ENCODE measurements around the gene DNAAF1.
A peak's percentile ranks its signal among the peaks of the same experiment; 100 is the strongest.

DNAAF1 gene

GRCh38 chr16:84161037-84161436 lies 15.9 kb downstream of the DNAAF1 start:
- DNase-seq (ENCODE audit: low spot score), result no peak

GRCh38 chr16:84161801-84162200 lies 16.7 kb downstream of the DNAAF1 start:
- no peak for DNase-seq (ENCODE audit: low spot score)

DNA sequence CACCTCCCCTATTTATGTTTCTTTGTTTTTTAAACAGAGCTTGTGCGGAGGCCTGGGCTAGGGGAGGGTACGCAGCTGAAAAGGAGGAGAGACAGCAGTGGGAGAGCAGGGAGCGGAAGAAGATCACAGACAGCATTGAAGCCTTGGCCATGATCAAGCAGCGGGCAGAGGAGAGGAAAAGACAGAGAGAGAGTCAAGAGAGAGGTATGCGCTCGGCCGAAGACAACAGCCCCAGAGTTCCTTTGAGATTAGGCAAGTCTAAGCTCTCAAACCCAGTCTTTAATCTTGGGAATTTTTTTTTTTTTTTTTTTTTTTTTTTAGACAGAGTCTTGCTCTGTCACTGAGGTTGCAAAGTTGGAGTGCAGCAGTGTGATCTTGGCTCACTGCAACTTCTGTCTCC lies 20.6 kb downstream of the DNAAF1 start:
- DNase-seq (ENCODE audit: low spot score), result no peak

- no peak for DNase-seq (ENCODE audit: low spot score)
These were observed 21.9 kb downstream of the DNAAF1 start for GRCh38 chr16:84166796-84167695.

GRCh38 chr16:84169765-84170310 lies 24.7 kb downstream of the DNAAF1 start:
- DNase-seq (ENCODE audit: low spot score), result no peak

- DNase-seq (ENCODE audit: low spot score), result no peak
These were observed 29.3 kb downstream of the DNAAF1 start for GRCh38 chr16:84174396-84174795.

DNA sequence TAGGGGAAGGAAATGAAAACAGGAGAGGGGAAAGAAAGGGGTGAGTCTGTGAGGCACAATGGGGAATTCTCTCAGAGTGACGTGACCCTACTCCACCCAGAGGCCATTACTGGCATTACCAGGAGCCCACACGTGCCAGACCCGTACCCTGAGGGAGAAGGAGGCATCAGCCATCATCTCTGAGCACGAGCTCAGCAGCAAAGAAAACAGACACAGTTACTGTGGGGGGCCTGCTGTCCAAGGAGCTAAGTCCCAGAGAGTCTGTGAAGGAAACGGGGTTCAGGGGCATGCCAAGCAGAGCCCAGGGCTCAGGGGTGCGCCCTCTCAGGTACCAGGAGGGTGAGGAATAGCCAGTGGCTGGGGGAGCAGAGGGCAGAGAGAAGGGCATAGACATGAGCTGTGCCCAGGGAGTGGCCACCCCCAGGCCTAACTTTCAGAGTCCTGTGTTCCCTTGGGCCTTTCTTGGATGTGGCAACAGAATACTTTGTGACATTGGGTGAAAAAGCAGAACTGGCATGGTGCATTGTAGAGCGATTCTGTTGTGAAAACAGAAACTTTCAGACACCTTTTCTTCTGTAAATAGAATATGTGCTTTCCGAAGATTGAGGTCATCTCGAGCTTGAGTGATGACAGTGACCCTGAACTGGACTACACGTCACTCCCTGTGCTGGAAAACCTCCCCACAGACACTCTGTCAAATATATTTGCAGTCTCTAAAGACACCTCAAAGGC lies 30.4 kb downstream of the DNAAF1 start:
- peak; percentile 23 for DNase-seq (ENCODE audit: low spot score)

DNA sequence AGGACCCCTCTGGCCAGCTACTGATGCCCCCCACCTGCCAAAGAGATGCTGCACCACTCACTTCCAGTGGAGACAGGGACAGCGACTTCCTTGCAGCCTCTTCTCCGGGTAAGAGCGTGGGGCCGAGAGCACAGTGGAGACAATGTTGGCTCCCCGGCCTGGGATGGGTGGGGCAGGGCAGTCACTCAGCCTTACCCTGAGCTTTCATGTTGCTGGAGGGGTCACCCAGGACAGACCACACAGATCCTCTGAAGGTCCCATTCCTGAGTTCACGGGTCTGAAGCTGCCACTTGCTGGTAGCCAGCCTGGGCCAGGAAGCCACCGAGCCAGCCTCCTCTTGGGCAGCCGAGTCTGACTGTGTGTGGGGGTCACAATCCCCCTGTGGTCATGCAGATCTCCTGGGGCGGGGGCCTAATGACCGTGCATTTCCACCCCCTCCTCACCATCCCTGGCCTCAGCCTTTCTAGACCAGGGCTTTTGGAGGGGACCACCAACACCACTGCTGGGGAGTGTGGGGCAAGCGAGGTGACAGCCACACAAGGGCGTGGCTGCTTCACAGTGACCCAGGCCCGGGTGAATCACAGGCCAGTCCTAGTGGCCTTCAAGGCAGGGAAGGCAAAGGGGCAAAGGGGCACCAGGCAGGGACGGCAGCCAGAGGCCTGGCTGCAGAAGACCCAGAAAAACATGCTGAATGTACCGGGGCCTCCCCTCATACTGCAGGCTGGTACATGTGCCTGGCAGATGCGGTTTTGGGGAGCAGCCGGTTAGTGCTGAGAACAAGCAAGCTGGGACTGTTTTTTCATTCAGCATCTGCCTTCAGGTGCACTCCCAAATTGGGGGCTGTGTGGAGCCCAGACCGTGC lies 31.3 kb downstream of the DNAAF1 start:
- no peak for DNase-seq (ENCODE audit: low spot score)

DNA sequence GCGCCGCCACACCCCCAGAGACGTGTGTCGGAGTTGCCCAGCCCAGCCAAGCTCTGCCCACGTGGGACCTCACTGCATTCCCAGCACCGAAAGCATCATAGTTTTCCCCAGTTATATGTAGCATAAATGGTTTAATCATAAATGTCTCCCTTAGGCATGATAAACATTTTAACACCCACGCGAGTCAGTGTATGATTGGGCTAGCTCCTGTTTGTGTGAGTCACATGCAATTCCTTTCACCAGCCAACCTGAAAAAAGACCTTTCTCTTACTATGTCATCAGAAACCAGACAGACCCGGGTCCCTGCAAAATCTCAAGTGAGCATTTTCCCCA lies 32.6 kb downstream of the DNAAF1 start:
- DNase-seq (ENCODE audit: low spot score), result no peak

- no peak for DNase-seq (ENCODE audit: low spot score)
These were observed 33.1 kb downstream of the DNAAF1 start for GRCh38 chr16:84178146-84178765.

DNA sequence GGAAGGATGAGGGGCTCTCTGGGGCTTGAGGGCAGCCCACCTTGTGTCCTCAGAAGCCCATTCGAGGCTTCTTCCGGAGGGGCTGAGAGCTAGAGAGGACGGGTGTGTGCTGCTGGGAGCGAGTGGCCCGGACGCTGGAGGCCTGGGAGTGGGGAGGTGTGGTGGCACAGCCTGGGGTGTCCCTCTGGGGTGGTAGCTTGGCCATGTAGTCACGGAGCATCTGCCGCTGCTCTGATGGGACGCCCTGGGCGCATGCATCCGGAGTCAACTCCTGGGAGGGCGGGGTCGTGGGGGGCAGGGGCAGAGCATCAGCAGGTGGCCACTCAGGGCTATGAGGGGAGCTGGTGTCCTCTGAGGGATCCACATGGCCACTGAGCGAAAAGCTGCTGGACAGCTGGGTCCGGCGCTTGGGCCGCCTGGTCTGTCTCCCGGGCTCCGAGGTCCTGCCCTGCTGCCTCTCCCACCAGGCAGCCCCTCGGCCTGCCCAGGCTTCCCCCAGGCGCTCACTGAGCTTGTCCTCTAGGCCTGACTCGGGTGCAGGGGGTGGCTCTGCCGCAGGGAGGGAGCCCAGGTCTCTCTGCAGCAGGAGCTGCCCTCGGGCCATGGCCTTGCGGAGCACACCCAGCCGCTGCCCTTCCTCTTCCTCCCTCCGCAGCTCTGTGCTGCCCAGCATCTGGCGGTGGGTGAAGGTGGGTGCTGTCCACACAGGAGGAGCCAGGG lies 33.9 kb downstream of the DNAAF1 start:
- DNase-seq (ENCODE audit: low spot score), result no peak

- DNase-seq (ENCODE audit: low spot score), result no peak
These were observed 34.7 kb downstream of the DNAAF1 start for GRCh38 chr16:84179612-84180320.

GRCh38 chr16:84180519-84181140 lies 35.5 kb downstream of the DNAAF1 start:
- DNase-seq (ENCODE audit: low spot score), result no peak

GRCh38 chr16:84181144-84181915 lies 36.2 kb downstream of the DNAAF1 start:
- DNase-seq (ENCODE audit: low spot score), result no peak

DNA sequence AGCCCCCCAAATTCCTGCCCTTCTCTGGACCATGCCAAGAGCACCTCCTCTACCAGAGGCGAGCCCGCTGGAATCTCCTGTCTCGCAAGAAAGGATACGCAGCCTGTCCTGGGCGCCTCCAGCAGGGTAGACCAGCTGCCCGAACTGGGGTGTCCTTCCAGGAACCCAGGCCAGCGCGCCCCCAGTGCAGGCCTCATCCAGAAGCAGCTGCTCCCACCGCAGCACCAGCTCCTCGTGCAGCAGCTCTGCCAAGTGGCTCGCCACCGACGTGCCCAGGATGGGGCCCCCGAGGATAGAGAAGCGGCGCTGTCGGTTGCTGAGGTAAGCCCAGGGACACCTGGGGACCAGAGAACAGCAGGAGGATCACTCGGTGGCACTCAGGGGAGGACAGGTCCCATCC lies 37.0 kb downstream of the DNAAF1 start:
- no peak for DNase-seq (ENCODE audit: low spot score)

- DNase-seq (ENCODE audit: low spot score), result no peak
These were observed 37.8 kb downstream of the DNAAF1 start for GRCh38 chr16:84182680-84183571.

- no peak for DNase-seq (ENCODE audit: low spot score)
These were observed 38.4 kb downstream of the DNAAF1 start for GRCh38 chr16:84183572-84183875.

GRCh38 chr16:84183911-84184591 lies 38.9 kb downstream of the DNAAF1 start:
- no peak for DNase-seq (ENCODE audit: low spot score)

Data from hematopoietic multipotent progenitor cell treated with erythropoietin and hydrocortisone succinate and interleukin-3 and kit ligand, for 15 days (in vitro differentiated cells).